GM12878 (cell line): Measurements from ENCODE around the gene DDX27. TPM values are rescaled to one million over a fixed set of nuclear protein-coding genes. Genes with fewer than 3 reads are reported as not detected.

ENCODE experiments used
- ATAC-seq: fragments of 200-7000 bp; cut with Tn5 transposase; 3 replicates; pipeline ENCODE4 v1.9.1; 2020; ENCODE audit warnings: mild to moderate bottlenecking, moderate library complexity
- BruUV-seq: library from RNA; stranded (reverse); fragments of 400-500 nt; replicated peaks from 2 replicates; lab custom pipeline; 2021; lab: Mats Ljungman, UMichigan
- CTCF ChIA-PET: fragments of 300-600 bp; sonication (Branson Sonifier 250); formaldehyde crosslinking; extraction: SDS; loops from one replicate; lab custom pipeline; 2021; ENCODE audit warnings: inconsistent platforms; lab: Yijun Ruan, JAX
- POLR2A ChIA-PET: fragments of 350-600 bp; formaldehyde crosslinking; extraction: SDS; loops from one replicate; lab custom pipeline; 2021; ENCODE audit warnings: inconsistent platforms; lab: Charles Lee
- RAD21 ChIA-PET: fragments of 300-600 bp; sonication (Branson Sonifier 250); formaldehyde crosslinking; loops from one replicate; lab custom pipeline; 2023; ENCODE audit warnings: antibody characterized with exemption; ENCODE audit not compliant: unreplicated experiment; lab: Charles Lee
- SMC1A ChIA-PET: fragments of 300-600 bp; sonication (Branson Sonifier 250); formaldehyde crosslinking; loops from one replicate; lab custom pipeline; 2023; ENCODE audit not compliant: unreplicated experiment, uncharacterized antibody; lab: Charles Lee
- DNase-seq: peaks from one replicate; pipeline ENCODE4 v3.0.0-alpha.2; 2011; ENCODE audit warnings: low read depth, low spot score
- FAIRE-seq: peaks from 3 replicates; lab custom pipeline; 2011; peaks lifted over from hg19 to GRCh38; lab: Jason Lieb, UNC
- H2AFZ ChIP-seq: 2 replicates; pipeline ENCODE4 v1.6.0; 2011; ENCODE audit warnings: low read depth, low read length, control low read depth; ENCODE audit not compliant: control insufficient read depth
- H3K27ac ChIP-seq: 2 replicates; pipeline ENCODE4 v1.5.1; 2011; ENCODE audit warnings: control low read depth; ENCODE audit not compliant: control insufficient read depth, insufficient read depth
- H3K27me3 ChIP-seq, 2 experiments: replicated peaks in 1 of 2; 2 replicates each; pipeline versions ENCODE4 v1.6.0 to v1.6.1; 2011; ENCODE audit warnings: low read length in 1 of 2; ENCODE audit not compliant: control insufficient read depth in 2 of 2, insufficient read depth in 2 of 2
- H3K36me3 ChIP-seq, 2 experiments: 2 replicates each; pipeline ENCODE4 v1.5.1; 2011; ENCODE audit warnings: low read length in 1 of 2; ENCODE audit not compliant: control insufficient read depth in 2 of 2, insufficient read depth in 2 of 2
- H3K4me1 ChIP-seq: 2 replicates; pipeline ENCODE4 v1.6.1; 2011; ENCODE audit warnings: mild to moderate bottlenecking, low read length, moderate library complexity, mixed read lengths; ENCODE audit not compliant: control insufficient read depth, insufficient read depth
- H3K4me2 ChIP-seq: 2 replicates; pipeline ENCODE4 v1.6.0; 2011; ENCODE audit warnings: control low read depth; ENCODE audit not compliant: control insufficient read depth, insufficient read depth
- H3K4me3 ChIP-seq: fragments of 200-600 bp; sonication (generic); 2 replicates; pipeline ENCODE4 v1.5.1; 2016
- H3K79me2 ChIP-seq: 2 replicates; pipeline ENCODE4 v1.6.0; 2011; ENCODE audit warnings: low read length; ENCODE audit not compliant: control insufficient read depth, insufficient read depth
- H3K9ac ChIP-seq: 2 replicates; pipeline ENCODE4 v1.8.0; 2011; ENCODE audit warnings: low read length, control low read depth, mixed read lengths; ENCODE audit not compliant: control insufficient read depth, insufficient read depth
- H3K9me3 ChIP-seq: replicated peaks from 3 replicates; pipeline ENCODE4 v1.5.1; 2011; ENCODE audit warnings: mild to moderate bottlenecking, low read length; ENCODE audit not compliant: control insufficient read depth, insufficient read depth
- H4K20me1 ChIP-seq: 2 replicates; pipeline ENCODE4 v1.6.0; 2011; ENCODE audit not compliant: control insufficient read depth, insufficient read depth
- ATF7 ChIP-seq: fragments of 450-650 bp; IDR thresholded peaks from 2 replicates; pipeline ENCODE4 v1.6.1; 2016; ENCODE audit warnings: low read depth, mild to moderate bottlenecking
- BHLHE40 ChIP-seq, 2 experiments: fragments of 450-650 bp in 1 of 2; IDR thresholded peaks; 2 replicates each; pipeline ENCODE4 v1.6.1; 2011 to 2017; ENCODE audit warnings: low read depth in 2 of 2, borderline replicate concordance in 1 of 2, improper control_type of control experiment in 1 of 2, low read length in 1 of 2, mild to moderate bottlenecking in 1 of 2
- CHD2 ChIP-seq: IDR thresholded peaks from 2 replicates; pipeline ENCODE4 v1.6.1; 2011; ENCODE audit warnings: low read depth, low read length, improper control_type of control experiment, borderline replicate concordance
- E4F1 ChIP-seq: fragments of 450-650 bp; IDR thresholded peaks from 2 replicates; pipeline ENCODE4 v1.6.1; 2018; ENCODE audit warnings: borderline replicate concordance, mild to moderate bottlenecking; ENCODE audit not compliant: partially characterized antibody
- EGR1 ChIP-seq, 2 experiments: IDR thresholded peaks; 1 replicate in 1 of 2; 2 replicates in 1 of 2; pipeline ENCODE4 v1.6.1; 2011 to 2012; ENCODE audit warnings: low read depth in 2 of 2, low read length in 2 of 2, borderline replicate concordance in 1 of 2, mild to moderate bottlenecking in 1 of 2, moderate library complexity in 1 of 2
- IKZF2 ChIP-seq, 2 experiments: fragments of 450-650 bp; IDR thresholded peaks; 2 replicates each; pipeline ENCODE4 v1.6.1; 2017; ENCODE audit warnings: mild to moderate bottlenecking in 2 of 2, moderate library complexity in 2 of 2
- IRF3 ChIP-seq: fragments of 450-650 bp; IDR thresholded peaks from 2 replicates; pipeline ENCODE4 v1.6.1; 2014; ENCODE audit warnings: mild to moderate bottlenecking
- LARP7 ChIP-seq: fragments of 450-650 bp; IDR thresholded peaks from 2 replicates; pipeline ENCODE4 v1.6.1; 2017; ENCODE audit warnings: mild to moderate bottlenecking
- NBN ChIP-seq: fragments of 450-650 bp; IDR thresholded peaks from 2 replicates; pipeline ENCODE4 v1.6.1; 2016
- NFYB ChIP-seq: IDR thresholded peaks from 2 replicates; pipeline ENCODE4 v1.6.1; 2011; ENCODE audit warnings: low read depth, mild to moderate bottlenecking, low read length, improper control_type of control experiment, moderate library complexity; ENCODE audit not compliant: insufficient read depth
- NR2C2 ChIP-seq: IDR thresholded peaks from 2 replicates; pipeline ENCODE4 v1.6.1; 2011; ENCODE audit warnings: borderline replicate concordance, low read depth; ENCODE audit not compliant: control insufficient read depth, insufficient read length
- PAX5 ChIP-seq: IDR thresholded peaks from 2 replicates; pipeline ENCODE4 v1.6.1; 2011; ENCODE audit warnings: low read depth, low read length, borderline replicate concordance
- SPI1 ChIP-seq: IDR thresholded peaks from 2 replicates; pipeline ENCODE4 v1.6.1; 2011; ENCODE audit warnings: low read depth, mild to moderate bottlenecking, low read length, moderate library complexity, borderline replicate concordance; ENCODE audit not compliant: insufficient read depth
- WRNIP1 ChIP-seq: IDR thresholded peaks from 2 replicates; pipeline ENCODE4 v1.6.1; 2011; ENCODE audit warnings: low read depth, low read length, improper control_type of control experiment, borderline replicate concordance
- ZNF207 ChIP-seq: fragments of 450-650 bp; IDR thresholded peaks from 2 replicates; pipeline ENCODE4 v1.6.1; 2014; ENCODE audit warnings: antibody characterized with exemption, mild to moderate bottlenecking, borderline replicate concordance
- ZNF384 ChIP-seq: IDR thresholded peaks from 2 replicates; pipeline ENCODE4 v1.6.1; 2012; ENCODE audit warnings: low read depth, mild to moderate bottlenecking, low read length, improper control_type of control experiment, borderline replicate concordance
- WGBS: methylation state at CpG from one replicate; pipeline ENCODE4 v1.1.6; 2016; ENCODE audit warnings: low lambda C conversion rate; ENCODE audit not compliant: insufficient replicate concordance, insufficient coverage; ENCODE audit errors: missing lambda C conversion rate; 5-methylcytosine and 5-hydroxymethylcytosine counted together
- in situ Hi-C: fragments of 300-500 bp; cut with MboI; formaldehyde crosslinking; loops from 9 replicates; pipeline ENCODE4 v1.14.3; 2018; ENCODE audit warnings: mixed read lengths
- intact Hi-C: fragments of 100-400 bp; cut with micrococcal nuclease; formaldehyde crosslinking; loops from one replicate; pipeline ENCODE4 v1.14.2; 2022; ENCODE audit not compliant: unreplicated experiment
- polyA plus RNA-seq, 11 experiments: library from polyadenylated mRNA; depleted of rRNA in 4 of 11; unstranded in 6 of 11; stranded (reverse) in 5 of 11; fragments of >200 nt; fragmentation: Nextera tagmentation in 4 of 11; fragmentation: Illumina TruSeq in 1 of 11; extraction: Ambion mirVana in 4 of 11; extraction: Trizol in 1 of 11; gene quantifications; 1 replicate in 1 of 11; 2 replicates in 10 of 11; pipeline versions ENCODE4 v1.2.1 to v1.2.3, GENCODE V29; 2011 to 2016; ENCODE audit warnings: inconsistent platforms in 2 of 11, missing spikeins in 2 of 11, low read depth in 1 of 11
- total RNA-seq, 4 experiments: library from RNA; depleted of rRNA in 3 of 4; stranded (reverse); fragments of >200 nt in 3 of 4; fragmentation: Illumina TruSeq in 1 of 4; extraction: Trizol in 1 of 4; gene quantifications; 2 replicates each; pipeline versions ENCODE4 v1.2.1 to v1.2.3, GENCODE V29; 2013 to 2021

Gene DDX27
- total and polyA plus RNA-seq, 10 of the 15 experiments (the other 5 are each of a cell fraction or from before 2014, with no cell fraction given), result 19.8 to 78.8 (median 54.9) TPM

GRCh38 chr20:49278036-49278817, 59.0 kb downstream of the DDX27 start, which contains the start of gene ZNFX1 (continued):
- TF ChIP-seq E4F1 (peak; percentile 25), ZNF207 (peak; percentile 98)

GRCh38 chr20:49278818-49279676, 59.8 kb downstream of the DDX27 start:
- ATAC-seq (no peak), DNase-seq (no peak), FAIRE-seq (no peak)
- peaks cover 88% of the 10 kb centered on the region for H3K79me2 ChIP-seq
- H3K27me3 ChIP-seq, result no peaks in the 10 kb centered on the region
- H3K27ac ChIP-seq, result peak overlapping the region; percentile 92
- ChIA-PET RAD21 (no interaction called here), SMC1A (interaction anchor here (1.2 to 3.2 kb wide), 2 partner anchors 8 to 11 kb away, joined by 8 to 21 read pairs; no protein-coding TSS in a partner anchor), POLR2A (interaction anchor here (0.6 to 1.9 kb wide), 3 partner anchors 11 to 154 kb away, joined by 5 to 7 read pairs (median 6); no protein-coding TSS in a partner anchor), CTCF (interaction anchor here (3.6 kb wide), 1 partner anchor 62 kb away, joined by 14 read pairs; no protein-coding TSS in a partner anchor)
- in situ Hi-C loops, result no loop called here
- peaks cover 13% of the 10 kb centered on the region for H3K9me3 ChIP-seq
- intact Hi-C loops, result loop anchor here (2.0 to 10.0 kb wide), 3 partner anchors 60 to 536 kb away; partner anchors contain the start of genes DDX27 and SLC9A8
- H3K4me1 ChIP-seq, result peaks cover 4% of the 10 kb centered on the region
- H2AFZ ChIP-seq, result no peak overlapping the region
- peak overlapping the region; percentile 98 for H3K9ac ChIP-seq
- H3K4me3 ChIP-seq, result peak overlapping the region; percentile 95
- H4K20me1 ChIP-seq, result peaks cover 14% of the 10 kb centered on the region
- BruUV-seq, result TSS peak; percentile 63
- peak overlapping the region; percentile 44 for H3K4me2 ChIP-seq
- under 1% methylated on average over 32 of the region's 33 CpGs for WGBS
- peaks cover 23 to 45% of the 10 kb centered on the region in 2 experiments for H3K36me3 ChIP-seq
- TF ChIP-seq LARP7 (no peak), IRF3 (no peak), ZNF384 (no peak), NFYB (no peak), PAX5 (no peak), NR2C2 (no peak), WRNIP1 (0 out of 2 replicates have a peak, but pooled peaks have one; percentile 52), IKZF2 (IDR thresholded peaks at IDR 0.05) (no peak), BHLHE40 (IDR thresholded peaks at IDR 0.05; ENCODE audit: borderline replicate concordance in 1 of 2, low read depth in 2 of 2, low read length in 1 of 2) (peak in 1 of 2 experiments; percentile 33; a peak in 1 of 4 replicates), CHD2 (no peak), EGR1 (IDR thresholded peaks at IDR 0.05; ENCODE audit: borderline replicate concordance in 1 of 2, low read depth in 2 of 2, low read length in 2 of 2) (no peak), SPI1 (no peak), NBN (peak; percentile 39; the same call in 1 of the 2 replicates), ATF7 (no peak; the same call in 1 of the 2 replicates)
